NOMO-1 treated with DMSO at 0.1 percent for 48 hours (cell line): ENCODE results near the gene IQSEC1.

Experiments
- DNase-seq: peaks from one replicate; lab custom pipeline; 2025; ENCODE audit not compliant: unreplicated experiment; lab: John Stamatoyannopoulos, UW

The IQSEC1 gene

DNA sequence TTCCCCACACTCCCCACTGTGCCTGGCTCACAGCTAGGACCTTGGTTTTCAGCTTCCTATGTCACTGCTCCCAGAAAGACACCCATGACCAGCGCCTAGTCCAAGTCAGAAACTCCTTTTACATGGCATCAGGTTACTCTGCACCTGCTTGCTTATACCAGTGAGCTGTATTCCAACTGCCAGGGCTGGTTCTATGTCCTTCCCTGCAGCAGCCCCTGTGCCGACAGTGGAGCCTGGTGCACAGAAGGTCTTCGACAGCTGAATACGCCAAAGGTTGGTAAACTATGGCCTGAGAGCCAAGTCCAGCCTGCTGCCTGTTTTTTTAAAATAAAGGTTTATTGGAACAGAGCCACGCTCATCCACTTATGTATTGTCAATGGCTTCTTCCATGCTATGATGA, 102.5 kb downstream of the IQSEC1 start:
- DNase-seq, result no peak

DNA sequence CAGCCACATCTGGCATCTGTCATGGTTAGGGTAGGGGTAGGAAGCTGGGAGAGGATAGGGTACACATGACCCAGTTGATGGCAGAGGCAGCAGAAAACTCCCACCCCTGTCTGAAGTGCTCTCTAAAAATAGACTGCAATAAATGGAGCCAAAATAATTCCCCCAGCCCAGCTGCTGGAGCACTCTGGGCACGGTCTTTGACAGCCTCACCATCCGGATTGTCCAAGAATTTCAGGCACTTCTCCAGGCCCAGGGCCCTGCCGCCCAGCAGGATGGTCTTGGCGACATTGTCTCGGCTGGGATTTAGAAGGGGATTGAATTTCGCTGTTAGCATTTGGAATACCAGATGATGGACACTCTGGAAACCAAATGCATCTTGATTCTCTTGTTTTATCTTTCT, 103.7 kb downstream of the IQSEC1 start:
- DNase-seq, result no peak

DNA sequence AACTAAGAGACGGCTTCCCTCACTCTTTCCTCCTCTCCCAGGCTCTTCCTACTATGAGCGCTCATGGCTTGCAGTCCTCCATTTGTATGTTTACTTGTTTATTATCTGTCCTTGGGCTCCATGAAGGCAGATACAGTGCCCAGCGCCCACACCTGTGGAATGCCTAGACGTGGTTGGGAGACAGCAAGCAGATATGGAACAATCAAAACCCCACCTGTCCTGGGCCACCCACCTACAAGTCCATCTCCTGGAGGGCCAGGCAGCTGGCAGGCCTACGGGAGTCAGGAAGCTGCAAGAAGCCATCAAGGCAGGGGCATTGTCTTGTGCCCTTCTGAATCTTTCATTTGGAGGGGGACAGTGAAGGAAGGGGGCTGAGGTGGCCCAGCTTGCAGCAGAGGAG, 104.7 kb downstream of the IQSEC1 start:
- DNase-seq, result no peak

DNA sequence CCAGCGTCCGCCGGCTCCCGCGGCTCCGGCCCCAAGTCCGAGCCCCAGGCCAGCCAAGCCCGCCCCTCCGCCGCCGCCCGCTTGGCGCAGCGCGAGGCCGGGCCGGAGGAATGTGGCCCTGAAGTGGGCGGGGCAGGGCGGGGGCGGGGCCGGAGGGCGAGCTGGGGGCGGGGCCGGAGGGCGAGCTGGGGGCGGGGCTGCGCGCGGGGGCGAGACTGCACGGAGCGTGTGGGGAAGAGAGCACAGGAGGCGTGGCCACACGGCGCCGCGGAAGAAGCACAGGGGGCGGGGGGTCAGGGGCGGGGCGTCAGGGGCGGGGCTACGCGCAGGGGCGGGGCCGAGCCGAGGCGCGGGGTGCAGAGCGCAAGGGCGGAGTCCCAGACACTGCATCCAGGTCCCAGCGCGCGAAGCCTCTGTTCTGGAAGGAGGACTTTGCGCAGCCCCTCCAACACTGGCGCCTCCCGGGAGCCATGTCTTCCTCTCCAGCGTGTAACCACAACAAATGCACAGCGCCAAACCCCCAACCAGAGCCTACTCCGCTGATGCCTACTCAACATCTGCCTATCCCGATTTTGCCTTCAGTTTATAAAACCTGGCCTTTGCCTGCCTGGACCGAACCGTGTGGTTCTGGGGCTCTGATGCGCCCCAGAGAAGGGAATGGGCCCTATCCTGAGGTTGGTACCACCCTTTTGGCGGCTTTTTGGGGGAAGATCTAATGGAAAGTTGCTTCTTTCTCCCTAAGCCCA, 105.5 kb downstream of the IQSEC1 start:
- peak; percentile 89 for DNase-seq

DNA sequence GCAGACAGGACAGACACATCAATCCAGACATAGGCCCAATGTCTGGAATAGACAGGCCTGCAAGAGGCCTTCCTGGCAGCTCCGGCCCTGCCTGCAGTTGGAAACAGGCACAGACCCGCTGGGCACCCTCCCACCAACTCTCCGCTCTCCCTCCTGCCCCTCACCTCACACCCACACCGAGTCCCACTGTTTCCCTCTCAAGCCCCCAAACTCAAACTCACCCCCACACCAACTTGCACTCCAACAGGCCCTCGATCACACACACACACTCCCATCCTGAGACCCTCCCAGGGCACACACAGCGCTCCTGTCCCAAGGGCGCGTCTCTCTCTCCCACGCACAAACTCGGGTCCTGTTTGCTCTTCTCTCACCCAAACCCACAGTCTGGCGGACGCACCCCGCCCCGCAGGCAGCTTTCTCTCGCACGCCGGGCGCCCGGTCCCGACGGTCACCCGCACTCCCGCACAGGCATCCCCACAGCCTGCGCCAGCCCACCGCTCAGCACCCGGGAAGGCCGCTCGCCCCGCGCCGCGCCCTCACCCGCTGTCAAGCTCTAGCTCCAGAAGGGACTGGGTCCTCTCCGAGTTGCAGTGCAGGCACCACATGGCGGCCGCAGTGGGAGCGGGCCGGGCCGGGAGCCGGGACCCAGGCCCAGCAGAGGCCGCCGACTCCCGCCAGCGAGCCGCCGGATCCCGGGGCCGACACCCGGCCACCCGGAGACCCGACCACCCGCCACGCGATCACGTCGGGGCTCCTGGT, 106.2 kb downstream of the IQSEC1 start:
- DNase-seq, result no peak

DNA sequence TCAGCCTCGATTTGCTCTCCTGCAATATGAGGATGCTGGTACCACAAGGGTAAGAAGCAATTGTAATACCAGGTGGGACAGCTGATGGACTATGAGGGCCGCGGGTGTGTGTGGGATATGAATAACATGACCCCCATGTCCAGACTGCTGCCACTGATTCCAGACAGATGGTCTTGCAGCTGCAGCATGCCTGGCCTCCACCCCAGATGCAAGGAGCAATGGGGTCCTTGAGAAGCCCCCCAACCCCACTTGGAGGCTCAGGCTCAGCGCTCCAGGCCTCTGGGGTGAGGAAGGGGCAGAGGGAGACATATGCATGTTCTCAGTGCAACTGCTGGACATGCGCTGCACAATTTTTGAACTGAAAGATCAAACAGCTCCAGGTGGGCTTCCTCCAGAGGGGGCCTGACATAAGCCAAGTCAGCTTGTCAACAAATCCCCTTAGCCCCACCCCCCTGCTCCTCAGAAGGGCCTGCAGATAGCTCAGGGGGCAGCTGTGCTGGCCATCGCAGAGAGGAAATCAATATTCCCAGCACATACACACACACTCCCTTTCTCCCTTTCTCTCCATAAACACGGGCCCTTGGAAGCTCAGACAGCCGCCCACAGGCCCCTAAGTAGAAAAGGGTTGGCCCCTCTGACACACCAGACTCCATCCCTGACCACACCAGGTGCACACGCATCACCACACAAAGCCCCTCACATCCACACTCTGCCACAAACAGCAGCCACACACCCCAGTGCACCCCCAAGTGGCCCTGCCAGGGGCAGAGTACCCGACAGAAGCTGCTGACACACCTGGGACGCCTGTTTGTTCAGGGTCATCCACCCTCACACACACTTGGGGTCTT, 107.0 kb downstream of the IQSEC1 start:
- DNase-seq, result no peak

DNA sequence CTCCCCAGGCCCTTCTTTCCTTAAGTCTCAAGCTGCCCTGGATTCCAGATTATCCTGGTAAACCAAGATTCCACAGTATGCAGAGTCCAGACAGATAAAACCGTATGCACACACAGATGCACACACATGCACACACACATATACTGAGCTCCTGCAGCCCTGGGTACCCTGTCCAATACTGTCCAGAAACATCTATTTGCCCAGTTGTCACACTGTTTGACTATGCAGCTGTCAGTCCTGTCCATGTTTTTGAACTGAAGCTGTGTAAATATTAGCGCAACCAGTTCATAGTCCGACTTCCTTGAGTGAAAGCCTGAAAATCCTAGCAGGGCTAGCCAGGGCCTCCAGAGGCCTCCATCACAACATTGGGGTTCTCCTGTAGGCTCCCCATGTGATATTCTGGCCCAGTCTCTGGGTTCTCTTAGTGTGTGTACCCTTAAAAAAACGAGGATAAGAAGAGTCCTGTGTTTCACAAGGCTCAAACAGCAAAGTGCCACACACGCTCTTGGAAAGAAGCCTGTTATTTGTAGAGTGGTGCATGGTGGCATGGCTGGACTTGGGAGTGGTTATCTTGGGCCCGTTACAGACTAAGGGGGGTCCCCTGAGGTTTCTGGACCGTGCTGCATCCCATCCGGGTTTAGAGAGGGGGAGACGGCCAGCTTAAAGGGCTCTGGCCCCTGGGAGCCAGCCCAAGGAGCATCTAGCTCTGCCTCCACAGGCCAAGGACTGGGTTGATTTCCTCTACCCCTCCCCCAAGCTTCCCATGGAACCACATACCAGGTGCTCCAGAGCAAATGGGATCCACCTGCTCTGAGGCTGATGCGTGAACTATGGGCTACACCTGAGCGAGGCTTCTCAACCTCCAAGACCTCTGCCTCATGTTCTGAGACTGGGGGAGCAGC, 108.3 kb downstream of the IQSEC1 start:
- DNase-seq, result no peak

DNA sequence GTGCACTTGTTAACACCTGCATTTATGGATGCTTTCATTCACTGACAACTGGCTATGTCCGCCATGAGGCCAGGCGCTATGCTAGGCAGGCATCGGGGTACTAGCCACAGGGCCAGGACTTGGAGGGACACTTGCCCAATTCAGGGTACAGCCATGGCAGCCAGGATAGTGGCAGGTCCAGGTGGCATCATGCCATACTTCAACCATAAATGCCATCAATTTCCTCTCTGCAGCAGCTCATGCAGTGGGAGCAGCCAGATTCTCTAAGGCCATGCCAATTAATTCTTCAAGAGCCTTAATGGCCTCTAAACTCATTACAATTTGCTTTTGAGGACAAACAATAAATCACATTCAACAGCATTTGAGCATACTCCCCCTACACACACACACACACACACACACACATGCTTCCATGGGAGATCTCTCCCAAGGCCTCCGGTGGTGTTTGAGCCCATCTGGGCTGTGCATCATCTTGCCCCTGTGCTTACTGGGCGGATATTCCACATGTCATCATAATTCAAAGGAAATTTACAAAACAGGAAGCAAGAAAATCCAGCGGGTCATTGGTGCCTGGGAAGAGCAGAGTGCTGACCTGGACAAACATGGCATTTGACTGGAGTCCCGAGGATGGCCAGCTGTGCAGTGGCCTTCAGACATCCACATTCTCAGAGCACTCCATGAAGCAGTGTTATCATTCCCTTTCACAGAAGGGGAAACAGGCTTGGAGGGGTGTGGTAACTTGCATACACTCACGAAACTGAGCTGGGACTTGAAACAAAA, 109.1 kb downstream of the IQSEC1 start:
- DNase-seq, result no peak

DNA sequence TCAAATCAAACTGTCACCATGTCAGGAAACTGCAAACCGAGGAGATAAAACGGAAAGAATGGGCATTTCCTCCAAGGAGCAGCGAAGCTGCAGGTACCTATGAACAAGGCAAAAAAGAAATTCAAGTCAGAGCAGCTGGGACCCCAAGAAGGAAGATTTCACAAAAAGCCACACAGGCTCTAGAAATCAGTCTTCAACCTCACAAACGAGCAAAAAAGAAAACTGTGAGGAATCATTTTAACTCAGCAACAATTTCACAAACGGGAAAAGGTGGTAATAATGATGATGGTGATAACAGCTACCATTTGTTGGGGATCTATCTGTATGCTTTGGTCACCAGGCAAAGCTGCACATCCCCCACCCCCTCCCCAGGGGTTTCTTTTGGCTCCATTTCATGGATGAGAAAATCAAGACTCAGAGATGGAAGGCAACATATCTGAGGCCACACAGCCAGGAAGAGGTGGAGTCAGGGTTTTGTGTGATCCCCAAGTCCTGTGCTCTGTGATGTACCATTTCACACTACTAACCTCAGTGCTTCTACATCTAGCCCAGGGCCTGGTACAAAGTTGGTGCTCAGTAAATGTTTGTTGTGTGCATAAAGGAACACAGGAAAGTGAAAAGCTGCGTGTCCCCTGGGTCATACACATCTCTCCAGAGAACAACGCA, 109.9 kb downstream of the IQSEC1 start:
- no peak for DNase-seq

DNA sequence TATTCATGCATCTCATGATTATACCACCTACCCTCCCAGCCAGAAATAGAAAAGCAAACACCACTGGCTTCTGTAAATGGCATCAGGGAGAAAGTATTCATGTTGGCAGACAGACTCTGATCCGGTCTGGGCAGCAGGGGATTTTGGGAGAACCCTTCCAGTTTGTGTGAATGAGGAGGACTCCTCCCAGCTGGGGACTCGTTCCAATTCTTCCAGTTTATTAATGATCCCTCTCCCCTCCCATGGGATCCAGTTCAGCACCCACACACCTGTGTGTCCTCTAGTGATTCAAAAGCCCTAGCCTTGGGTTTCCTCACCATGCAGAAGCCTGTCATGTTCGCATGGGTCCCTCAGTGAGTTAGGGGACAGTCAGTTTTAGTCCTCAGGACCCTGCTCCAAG, 110.9 kb downstream of the IQSEC1 start:
- DNase-seq, result no peak

DNA sequence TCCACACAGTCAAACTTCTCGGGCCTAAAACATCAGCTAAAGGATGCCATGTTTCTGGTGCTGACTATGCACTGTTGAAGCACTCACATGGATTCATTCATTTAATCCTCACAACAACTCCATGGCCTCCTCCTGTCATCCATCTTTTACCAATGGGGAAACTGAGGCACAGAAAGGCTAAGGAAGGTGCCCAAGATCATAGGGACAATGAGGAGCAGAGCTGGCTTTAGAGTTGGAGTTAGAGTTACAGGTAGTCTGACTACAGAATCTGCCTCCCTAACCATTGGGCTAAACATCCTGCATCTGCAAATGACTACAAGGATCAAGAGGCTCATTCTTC, 111.6 kb downstream of the IQSEC1 start:
- no peak for DNase-seq

DNA sequence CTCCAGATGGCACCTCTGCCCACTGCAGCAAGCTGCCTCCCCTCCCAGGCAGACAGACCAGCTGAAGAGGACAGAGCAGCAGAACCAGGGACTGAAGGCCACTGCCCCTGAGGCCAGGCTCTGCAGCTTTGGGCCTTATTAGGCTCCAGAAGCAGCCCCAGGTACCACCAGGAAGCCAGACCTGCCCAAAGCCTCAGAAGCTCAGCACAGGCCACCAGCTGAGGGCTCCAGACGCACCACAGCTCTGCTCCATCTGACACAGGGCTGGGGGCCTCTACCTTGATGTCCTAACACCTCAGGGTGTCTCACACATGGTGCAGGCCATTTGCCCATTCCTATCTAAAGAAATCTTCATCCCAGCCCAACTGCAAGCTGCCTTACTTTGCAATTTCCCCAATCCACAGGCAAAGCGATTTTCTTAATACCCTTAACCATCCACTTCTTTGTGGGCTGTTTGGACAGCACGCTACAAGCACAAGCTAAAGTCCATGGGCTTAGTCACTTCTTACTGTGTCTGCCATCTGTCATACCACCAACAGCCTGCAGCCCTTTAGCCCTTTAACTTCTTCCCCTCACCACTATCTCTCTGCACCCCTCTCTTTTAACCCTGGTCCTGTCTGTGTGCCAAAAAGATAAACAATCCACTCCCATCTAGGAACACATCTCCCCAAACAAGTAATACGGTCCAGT, 112.1 kb downstream of the IQSEC1 start:
- no peak for DNase-seq

DNA sequence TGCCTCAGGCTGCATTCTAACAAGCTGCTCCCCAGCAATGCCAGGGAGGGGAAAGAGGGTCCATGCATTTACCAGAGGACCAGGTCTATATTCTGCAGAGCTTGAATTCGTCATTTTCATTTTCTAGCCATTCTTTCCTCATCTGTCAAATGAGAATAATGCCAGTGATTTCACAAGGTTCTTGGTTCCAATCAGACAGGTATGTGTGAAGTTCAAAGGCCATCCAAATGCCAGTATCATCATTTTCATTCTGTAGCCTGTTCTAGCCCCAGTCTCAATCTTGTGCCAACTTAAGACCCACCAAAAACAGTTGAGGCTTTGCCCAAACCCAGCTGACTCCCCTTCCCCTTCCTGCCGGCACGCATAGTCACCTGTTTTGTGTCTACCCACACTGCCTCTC, 112.7 kb downstream of the IQSEC1 start:
- no peak for DNase-seq

DNA sequence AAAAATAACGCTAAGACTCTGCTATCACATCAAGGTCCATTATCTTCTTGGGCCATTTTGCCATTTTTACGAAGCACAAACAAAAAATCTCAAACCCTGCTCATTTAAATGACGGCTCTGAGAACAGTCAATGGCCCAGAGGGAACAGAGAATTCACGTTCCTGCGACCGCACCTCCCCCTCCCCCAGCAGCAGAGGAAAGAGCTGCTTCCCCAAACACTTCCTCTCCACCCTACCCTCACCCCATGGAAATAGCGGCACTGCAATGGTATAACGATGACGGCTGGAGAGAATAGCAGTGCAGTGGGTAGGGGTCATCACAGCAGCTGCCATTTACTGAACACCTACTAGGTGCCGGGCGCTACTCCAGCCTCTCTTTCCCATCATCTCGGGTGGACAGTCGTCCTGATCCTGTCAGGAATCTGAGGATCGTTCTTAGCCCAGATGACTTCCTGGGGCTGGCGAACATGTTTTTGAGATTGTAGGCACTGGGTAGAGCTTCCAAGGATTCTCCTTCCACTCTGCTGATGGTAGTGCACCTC, 113.3 kb downstream of the IQSEC1 start:
- peak; percentile 80 for DNase-seq

DNA sequence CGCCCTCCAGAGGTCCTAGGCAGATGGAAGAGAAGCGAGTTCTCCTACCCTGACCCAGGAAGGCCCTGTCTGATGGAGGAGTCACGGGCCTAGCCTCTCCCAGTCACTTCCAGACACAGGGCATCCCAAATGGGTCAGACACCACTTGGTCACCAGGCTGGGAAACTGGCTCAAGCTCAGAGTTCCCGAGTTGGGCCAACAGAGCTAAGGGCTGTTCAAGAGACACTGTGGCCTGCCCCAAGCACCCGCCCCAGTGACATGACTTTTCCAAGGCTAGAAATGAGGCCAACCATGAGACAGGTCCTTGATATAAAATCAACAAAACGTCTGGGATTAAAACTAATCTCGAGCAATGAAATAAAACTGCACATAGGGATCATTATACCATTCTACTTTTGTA, 113.8 kb downstream of the IQSEC1 start:
- no peak for DNase-seq

DNA sequence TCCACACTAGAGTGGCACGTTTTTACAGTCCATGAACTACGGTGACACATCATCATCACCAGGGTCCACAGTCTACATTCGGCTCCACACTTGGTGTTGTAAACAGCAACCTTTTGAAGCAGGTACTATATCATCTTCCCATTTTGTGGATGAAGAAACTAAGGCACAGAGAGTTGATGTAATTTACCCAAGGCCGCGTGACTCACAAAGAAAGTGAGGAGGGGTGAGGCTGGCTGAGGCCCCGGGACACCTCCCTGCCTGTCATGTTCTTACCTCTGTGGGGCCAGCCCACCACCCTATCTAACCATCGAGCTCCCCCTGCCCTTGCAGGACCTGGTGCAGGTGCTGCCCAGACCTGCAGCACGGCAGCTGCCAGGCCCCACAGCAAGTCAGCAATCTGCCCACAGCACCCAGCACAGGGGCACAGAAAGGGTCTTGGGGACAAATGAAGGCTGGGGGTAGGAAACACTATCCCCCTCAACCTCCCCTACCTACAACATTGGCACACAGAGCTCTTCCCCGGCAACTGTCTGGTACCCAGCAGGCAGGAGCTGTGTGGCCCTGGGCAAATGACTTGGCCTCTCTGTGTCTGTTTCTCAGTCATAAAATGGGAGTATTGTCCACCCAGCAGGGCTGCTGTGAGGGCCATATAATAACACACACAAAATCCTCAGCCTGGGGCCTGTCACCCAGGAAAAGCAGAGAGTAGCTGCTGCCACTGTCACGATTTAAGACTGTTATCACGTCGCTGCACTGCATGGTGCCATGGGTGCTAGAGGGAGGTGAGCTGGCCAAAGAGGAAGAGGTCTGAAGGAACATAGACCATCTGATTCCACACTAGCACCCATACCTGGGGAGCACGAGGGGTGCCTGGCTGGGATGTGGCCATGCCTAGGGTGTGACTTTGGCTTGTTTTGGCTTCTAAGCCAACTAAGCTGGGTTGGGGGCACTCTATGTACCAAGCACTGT, 115.1 kb downstream of the IQSEC1 start:
- no peak for DNase-seq

DNA sequence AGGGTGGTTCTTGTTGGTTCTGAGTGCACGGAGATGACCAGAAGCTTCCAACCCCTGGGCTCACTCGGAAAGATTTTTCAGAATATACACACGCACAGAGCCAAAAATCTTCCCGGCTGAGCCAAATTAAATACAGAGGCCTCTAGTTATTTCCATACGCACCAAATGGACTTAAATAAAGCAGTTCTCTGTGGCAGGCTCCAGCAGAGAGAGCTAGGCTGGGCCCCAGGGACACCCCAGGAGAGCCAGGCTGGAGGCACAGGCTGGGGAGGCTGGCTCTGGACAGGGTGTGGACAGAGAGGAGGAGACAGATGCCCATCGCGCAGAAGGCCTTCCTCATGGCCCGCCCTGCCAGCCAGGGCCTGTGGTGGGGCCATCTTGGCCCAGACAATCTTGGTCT, 115.9 kb downstream of the IQSEC1 start:
- no peak for DNase-seq

DNA sequence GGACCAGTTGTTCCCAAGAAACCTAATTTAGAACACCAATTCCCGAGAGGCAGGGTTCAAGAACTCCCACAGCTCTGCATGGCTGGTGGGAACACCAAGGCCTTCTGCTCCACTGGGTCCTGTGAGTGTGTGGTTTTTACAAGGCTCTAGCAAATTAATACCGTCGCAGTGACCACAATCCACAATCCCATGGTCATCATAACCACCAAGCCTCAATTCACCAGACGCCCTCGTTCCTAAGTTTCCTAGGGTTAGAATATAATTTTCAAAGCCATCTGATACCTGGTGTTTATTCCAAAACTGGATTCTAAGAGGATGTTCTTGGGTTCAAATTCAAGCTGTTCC, 116.9 kb downstream of the IQSEC1 start:
- DNase-seq, result no peak
